Breast epithelium (tissue), 3 donors: Measurements from ENCODE around the gene MAL.

ENCODE experiments used
- CTCF ChIP-seq, 3 donors: fragments of 450-650 bp; IDR thresholded peaks; one replicate each; pipeline ENCODE4 v1.5.1; 2016 to 2017; ENCODE audit warnings: antibody characterized with exemption in 3 of 3, mild to moderate bottlenecking in 3 of 3, moderate library complexity in 3 of 3
- POLR2A ChIP-seq: fragments of 450-650 bp; IDR thresholded peaks from one replicate; pipeline ENCODE4 v1.6.1; 2016; ENCODE audit warnings: antibody characterized with exemption, mild to moderate bottlenecking, moderate library complexity
- POLR2AphosphoS5 ChIP-seq, 3 donors: sonication (generic); formaldehyde crosslinking; IDR thresholded peaks; one replicate each; pipeline ENCODE4 v1.6.1; 2017; ENCODE audit warnings: antibody characterized with exemption in 3 of 3

- no peak for TF ChIP-seq POLR2AphosphoS5 (IDR thresholded peaks at IDR 0.05)
- TF ChIP-seq CTCF (IDR thresholded peaks at IDR 0.05): no peak
- TF ChIP-seq POLR2A: no peak
These were observed 16.1 kb upstream of the MAL start for GRCh38 chr2:95009412-95009811.
